Measurements from ENCODE around the gene AKR1D1.
"Not testable (repeated sequence)": the region's sequence is repeated elsewhere in the genome, so short reads cannot be mapped to it uniquely, and the experiment has no call there.

The AKR1D1 gene

DNA sequence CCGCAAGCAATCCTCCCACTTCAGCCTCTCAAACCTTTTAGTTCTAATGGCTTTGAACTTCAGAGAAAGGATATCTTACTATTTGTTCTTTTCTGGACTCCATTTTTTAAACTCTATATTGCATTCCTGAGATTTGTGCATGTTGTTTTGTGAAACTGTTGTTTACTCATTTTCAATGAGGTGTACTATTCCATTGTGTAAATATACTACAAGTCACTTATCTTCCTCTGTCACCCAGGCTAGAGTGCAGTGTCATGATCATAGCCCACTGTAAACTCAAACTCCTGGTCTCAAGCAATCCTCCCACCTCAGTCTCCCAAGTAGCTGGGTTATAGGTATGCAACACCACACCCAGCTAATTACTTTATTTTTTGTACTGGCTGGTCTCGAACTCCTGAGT is 31.4 kb upstream of the AKR1D1 start:
- no peaks in the 10 kb centered on the region for H3K27me3 ChIP-seq (ENCODE audit: insufficient read depth, low read length, poor library complexity)
- H3K9me3 ChIP-seq (ENCODE audit: insufficient read depth, low read length, severe bottlenecking) = no peaks in the 10 kb centered on the region
- TF ChIP-seq, protein P1, sequence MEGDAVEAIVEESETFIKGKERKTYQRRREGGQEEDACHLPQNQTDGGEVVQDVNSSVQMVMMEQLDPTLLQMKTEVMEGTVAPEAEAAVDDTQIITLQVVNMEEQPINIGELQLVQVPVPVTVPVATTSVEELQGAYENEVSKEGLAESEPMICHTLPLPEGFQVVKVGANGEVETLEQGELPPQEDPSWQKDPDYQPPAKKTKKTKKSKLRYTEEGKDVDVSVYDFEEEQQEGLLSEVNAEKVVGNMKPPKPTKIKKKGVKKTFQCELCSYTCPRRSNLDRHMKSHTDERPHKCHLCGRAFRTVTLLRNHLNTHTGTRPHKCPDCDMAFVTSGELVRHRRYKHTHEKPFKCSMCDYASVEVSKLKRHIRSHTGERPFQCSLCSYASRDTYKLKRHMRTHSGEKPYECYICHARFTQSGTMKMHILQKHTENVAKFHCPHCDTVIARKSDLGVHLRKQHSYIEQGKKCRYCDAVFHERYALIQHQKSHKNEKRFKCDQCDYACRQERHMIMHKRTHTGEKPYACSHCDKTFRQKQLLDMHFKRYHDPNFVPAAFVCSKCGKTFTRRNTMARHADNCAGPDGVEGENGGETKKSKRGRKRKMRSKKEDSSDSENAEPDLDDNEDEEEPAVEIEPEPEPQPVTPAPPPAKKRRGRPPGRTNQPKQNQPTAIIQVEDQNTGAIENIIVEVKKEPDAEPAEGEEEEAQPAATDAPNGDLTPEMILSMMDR (IDR thresholded peaks at IDR 0.05; ENCODE audit: borderline replicate concordance, extremely low read depth, low read length, poor library complexity, severe bottlenecking) = no peak
- no peak for TF ChIP-seq EZH2 (IDR thresholded peaks at IDR 0.05; ENCODE audit: borderline replicate concordance, low read depth, low read length, severe bottlenecking)
- H3K4me1 ChIP-seq (ENCODE audit: insufficient read depth, low read length) = no peaks in the 10 kb centered on the region
- no peaks in the 10 kb centered on the region for H3K36me3 ChIP-seq (ENCODE audit: insufficient read depth, low read length)
- no peak overlapping the region for H3K9ac ChIP-seq (ENCODE audit: low read depth, low read length)
- DNase-seq (no peak), ATAC-seq (ENCODE audit: insufficient read depth, low read depth) (no peak)
- no peak overlapping the region for H2AFZ ChIP-seq (ENCODE audit: low read depth, low read length)
- H4K20me1 ChIP-seq (ENCODE audit: insufficient read depth, low read length) = no peaks in the 10 kb centered on the region
- H3K4me2 ChIP-seq (ENCODE audit: insufficient read depth, low read length) = no peak overlapping the region
- H3K79me2 ChIP-seq (ENCODE audit: insufficient read depth, low read length) = no peaks in the 10 kb centered on the region
- H3K27ac ChIP-seq (ENCODE audit: low read length) = no peak overlapping the region
- H3K4me3 ChIP-seq (ENCODE audit: low read depth in 1 of 2, low read length in 2 of 2) = no peak overlapping the region

DNA sequence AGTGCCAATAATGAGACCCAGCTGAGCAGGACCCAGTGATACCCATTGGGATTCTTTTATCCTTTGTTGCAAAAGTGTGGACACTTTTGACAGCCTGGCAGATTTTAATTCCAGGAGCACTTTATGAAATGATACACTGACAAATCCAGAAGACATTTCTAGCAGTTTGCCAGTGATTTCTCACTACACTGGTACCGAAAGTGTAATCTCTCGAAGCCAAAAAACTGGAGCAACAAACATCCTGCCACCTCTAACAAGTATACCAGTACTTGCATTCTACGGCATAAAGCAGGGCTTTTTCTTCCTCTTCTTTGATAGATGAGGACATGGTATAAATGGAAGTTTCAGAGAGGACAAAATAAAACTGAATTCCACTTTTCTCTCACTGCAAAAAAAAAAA is 28.4 kb upstream of the AKR1D1 start:
- Histone ChIP-seq H4K20me1 (ENCODE audit: insufficient read depth, low read length) (no peaks in the 10 kb centered on the region), H3K36me3 (ENCODE audit: insufficient read depth, low read length) (no peaks in the 10 kb centered on the region), H3K4me3 (ENCODE audit: low read depth in 1 of 2, low read length in 2 of 2) (no peak overlapping the region), H3K27me3 (ENCODE audit: insufficient read depth, low read length, poor library complexity) (no peaks in the 10 kb centered on the region), H3K9ac (ENCODE audit: low read depth, low read length) (no peak overlapping the region), H3K4me2 (ENCODE audit: insufficient read depth, low read length) (no peak overlapping the region), H3K9me3 (ENCODE audit: insufficient read depth, low read length, severe bottlenecking) (no peaks in the 10 kb centered on the region), H3K27ac (ENCODE audit: low read length) (no peak overlapping the region), H3K4me1 (ENCODE audit: insufficient read depth, low read length) (no peaks in the 10 kb centered on the region), H3K79me2 (ENCODE audit: insufficient read depth, low read length) (no peaks in the 10 kb centered on the region), H2AFZ (ENCODE audit: low read depth, low read length) (no peak overlapping the region)
- DNase-seq = no peak
- TF ChIP-seq, protein P1 (IDR thresholded peaks at IDR 0.05; ENCODE audit: borderline replicate concordance, extremely low read depth, low read length, poor library complexity, severe bottlenecking) = no peak
- no peak for TF ChIP-seq EZH2 (IDR thresholded peaks at IDR 0.05; ENCODE audit: borderline replicate concordance, low read depth, low read length, severe bottlenecking)
- no peak for ATAC-seq (ENCODE audit: insufficient read depth, low read depth)

DNA sequence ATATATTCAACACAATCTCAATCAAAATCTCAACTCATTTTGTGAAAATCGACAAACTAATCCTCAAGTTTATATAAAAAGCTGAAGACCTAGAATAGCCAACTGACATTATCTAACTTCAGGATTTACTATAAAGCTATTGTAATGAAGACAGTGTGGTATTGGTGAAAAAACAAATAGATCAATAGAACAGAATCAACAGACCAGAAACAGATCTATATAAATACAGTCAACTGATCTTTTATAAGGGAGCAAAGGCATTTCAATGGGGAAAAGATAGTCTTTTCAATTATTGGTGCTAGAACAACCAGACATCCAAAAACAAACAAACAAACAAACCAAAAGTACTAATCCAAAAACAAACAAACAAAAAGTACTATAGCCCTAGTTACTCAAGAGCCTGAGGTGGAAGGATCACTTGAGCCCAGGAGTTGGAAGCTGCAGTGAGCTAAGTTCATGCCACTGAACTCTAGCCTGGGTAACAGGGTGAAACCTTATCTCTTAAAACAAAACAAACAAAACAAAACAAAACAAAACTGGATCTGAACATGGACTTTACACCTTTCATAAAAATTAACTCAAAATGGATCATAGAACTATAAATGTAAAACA is 26.6 kb upstream of the AKR1D1 start:
- TF ChIP-seq, protein P1 (IDR thresholded peaks at IDR 0.05; ENCODE audit: borderline replicate concordance, extremely low read depth, low read length, poor library complexity, severe bottlenecking) = no peak
- no peak for TF ChIP-seq EZH2 (IDR thresholded peaks at IDR 0.05; ENCODE audit: borderline replicate concordance, low read depth, low read length, severe bottlenecking)
- Histone ChIP-seq H3K9me3 (ENCODE audit: insufficient read depth, low read length, severe bottlenecking) (no peaks in the 10 kb centered on the region), H4K20me1 (ENCODE audit: insufficient read depth, low read length) (no peaks in the 10 kb centered on the region), H3K36me3 (ENCODE audit: insufficient read depth, low read length) (no peaks in the 10 kb centered on the region), H3K27ac (ENCODE audit: low read length) (no peak overlapping the region), H3K27me3 (ENCODE audit: insufficient read depth, low read length, poor library complexity) (no peaks in the 10 kb centered on the region), H2AFZ (ENCODE audit: low read depth, low read length) (no peak overlapping the region), H3K4me3 (ENCODE audit: low read depth in 1 of 2, low read length in 2 of 2) (no peak overlapping the region), H3K4me2 (ENCODE audit: insufficient read depth, low read length) (no peak overlapping the region), H3K79me2 (ENCODE audit: insufficient read depth, low read length) (no peaks in the 10 kb centered on the region), H3K9ac (ENCODE audit: low read depth, low read length) (no peak overlapping the region), H3K4me1 (ENCODE audit: insufficient read depth, low read length) (no peaks in the 10 kb centered on the region)
- DNase-seq (no peak), ATAC-seq (ENCODE audit: insufficient read depth, low read depth) (no peak)

DNA sequence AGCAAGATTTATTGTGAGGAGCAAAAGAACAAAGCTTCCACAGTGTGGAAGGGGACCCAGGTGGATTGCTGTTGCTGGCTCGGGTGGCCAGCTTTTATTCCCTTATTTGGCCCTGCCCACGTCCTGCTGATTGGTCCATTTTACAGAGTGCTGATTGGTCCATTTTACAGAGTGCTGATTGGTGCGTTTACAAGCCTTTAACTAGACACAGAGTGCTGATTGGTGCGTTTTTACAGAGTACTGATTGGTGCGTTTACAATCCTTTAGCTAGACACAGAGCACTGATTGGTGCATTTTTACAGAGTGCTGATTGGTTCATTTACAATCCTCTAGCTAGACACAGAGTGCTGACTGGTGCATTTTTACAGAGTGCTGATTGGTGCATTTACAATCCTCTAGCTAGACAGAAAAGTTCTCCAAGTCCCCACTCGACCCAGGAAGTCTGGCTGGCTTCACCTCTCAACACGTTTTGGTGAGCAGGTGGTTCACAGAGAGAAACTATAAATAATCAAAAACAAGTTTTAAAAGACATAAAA is 24.5 kb upstream of the AKR1D1 start:
- H4K20me1 ChIP-seq (ENCODE audit: insufficient read depth, low read length); H3K27ac ChIP-seq (ENCODE audit: low read length); H2AFZ ChIP-seq (ENCODE audit: low read depth, low read length); DNase-seq; H3K9ac ChIP-seq (ENCODE audit: low read depth, low read length); H3K4me1 ChIP-seq (ENCODE audit: insufficient read depth, low read length); H3K27me3 ChIP-seq (ENCODE audit: insufficient read depth, low read length, poor library complexity); H3K79me2 ChIP-seq (ENCODE audit: insufficient read depth, low read length); H3K4me2 ChIP-seq (ENCODE audit: insufficient read depth, low read length); H3K4me3 ChIP-seq (ENCODE audit: low read depth in 1 of 2, low read length in 2 of 2); H3K36me3 ChIP-seq (ENCODE audit: insufficient read depth, low read length); ATAC-seq (ENCODE audit: insufficient read depth, low read depth); H3K9me3 ChIP-seq (ENCODE audit: insufficient read depth, low read length, severe bottlenecking): not testable (repeated sequence)

Data from DND-41 (cell line).